H1 (cell line): Measurements from ENCODE around the gene OR10H5. TPM values are rescaled to one million over a fixed set of nuclear protein-coding genes. Genes with fewer than 3 reads are reported as not detected.

ENCODE experiments used
- BRCA1 ChIP-seq: IDR thresholded peaks from 2 replicates; pipeline ENCODE4 v1.6.1; 2012; ENCODE audit warnings: low read depth, low read length, improper control_type of control experiment
- CTBP2 ChIP-seq: IDR thresholded peaks from 2 replicates; pipeline ENCODE4 v1.7.0; 2011; ENCODE audit warnings: borderline replicate concordance, mild to moderate bottlenecking, moderate library complexity, mixed read lengths, low read length; ENCODE audit not compliant: insufficient read depth, insufficient read length
- HDAC2 ChIP-seq, 2 experiments: fragments of 300-600 bp in 1 of 2; sonication (generic) in 1 of 2; IDR thresholded peaks; 2 replicates each; pipeline ENCODE4 v1.6.1; 2011 to 2012; ENCODE audit warnings: low read depth in 2 of 2, low read length in 2 of 2, mild to moderate bottlenecking in 2 of 2, moderate library complexity in 2 of 2, borderline replicate concordance in 1 of 2, inconsistent platforms in 1 of 2
- JUND ChIP-seq: IDR thresholded peaks from 2 replicates; pipeline ENCODE4 v1.6.1; 2011; ENCODE audit warnings: mild to moderate bottlenecking, improper control_type of control experiment, low read length
- NANOG ChIP-seq: IDR thresholded peaks from 2 replicates; pipeline ENCODE4 v1.6.1; 2011; ENCODE audit warnings: low read length, low read depth, mild to moderate bottlenecking, inconsistent platforms; ENCODE audit not compliant: insufficient read depth, poor library complexity, severe bottlenecking
- SIN3A ChIP-seq, 2 experiments: IDR thresholded peaks in 1 of 2; conservative IDR thresholded peaks in 1 of 2; 2 replicates each; pipeline ENCODE4 v1.6.1; 2011 to 2012; ENCODE audit warnings: low read length in 2 of 2, improper control_type of control experiment in 1 of 2, low read depth in 1 of 2, mild to moderate bottlenecking in 1 of 2
- SP1 ChIP-seq: IDR thresholded peaks from 2 replicates; pipeline ENCODE4 v1.6.1; 2011; ENCODE audit warnings: low read depth, low read length
- SRF ChIP-seq: IDR thresholded peaks from 2 replicates; pipeline ENCODE4 v1.6.1; 2011; ENCODE audit warnings: mild to moderate bottlenecking, low read depth, low read length, moderate library complexity
- YY1 ChIP-seq: IDR thresholded peaks from 2 replicates; pipeline ENCODE4 v1.6.1; 2011; ENCODE audit warnings: low read depth, mild to moderate bottlenecking, low read length
- ZNF274 ChIP-seq: IDR thresholded peaks from 2 replicates; pipeline ENCODE4 v1.7.0; 2012; ENCODE audit warnings: low read length, borderline replicate concordance; ENCODE audit errors: extremely low read depth
- polyA plus RNA-seq, 7 experiments: library from polyadenylated mRNA; depleted of rRNA in 3 of 7; stranded (reverse) in 5 of 7; unstranded in 2 of 7; fragments of >200 nt in 5 of 7; fragments of 200-250 nt in 2 of 7; gene quantifications; 1 replicate in 5 of 7; 2 replicates in 1 of 7; 4 replicates in 1 of 7; pipeline versions ENCODE4 v1.2.1 to v1.2.3, GENCODE V29; 2011 to 2013; ENCODE audit warnings: missing spikeins in 2 of 7, mixed read lengths in 2 of 7
- total RNA-seq: library from RNA; stranded (reverse); fragmentation: NEBNext Ultra II Directional; extraction: Animal tissue kit (Norgen Biotek cat#: 25700); gene quantifications from 2 replicates; pipeline ENCODE4 v1.2.1, GENCODE V29; 2021

The OR10H5 gene
- total and polyA plus RNA-seq, 2 of the 8 experiments (the other 6 are each of a cell fraction or from before 2014, with no cell fraction given): not detected

GRCh38 chr19:15837221-15837731 lies 49.8 kb downstream of the OR10H5 start (continued):
- TF ChIP-seq HDAC2 (IDR thresholded peaks at IDR 0.05; ENCODE audit: borderline replicate concordance in 1 of 2, low read depth in 2 of 2, low read length in 2 of 2) (no peak), CTBP2 (no peak), JUND (no peak), BRCA1 (no peak), SIN3A (conservative IDR thresholded peaks at IDR 0.05 in 1 of 2, IDR thresholded peaks at IDR 0.05 in 1 of 2; ENCODE audit: low read depth in 1 of 2, low read length in 2 of 2) (no peak), SP1 (no peak), NANOG (no peak), YY1 (no peak), ZNF274 (no peak), SRF (no peak)
